ENCODE measurements around the gene SARM1. TPM values are rescaled to one million over a fixed set of nuclear protein-coding genes. Genes with fewer than 3 reads are reported as not detected.

Gene SARM1
- total RNA-seq, 4 donors from 2014 or later: 5.3 to 24.4 (median 17.2) TPM

GRCh38 chr17:28368306-28368831, 3.1 kb upstream of the SARM1 start:
- intact Hi-C loops (cut with DNase I; ENCODE audit: low total_unique reads): no loop called here
- no peaks in the 10 kb centered on the region for H3K27me3 ChIP-seq
- no peaks in the 10 kb centered on the region for H3K9me3 ChIP-seq
- no peaks in the 10 kb centered on the region for H3K36me3 ChIP-seq
- peaks cover 5 to 7% of the 10 kb centered on the region in 2 donors for H3K4me1 ChIP-seq
- TF ChIP-seq POLR2A (IDR thresholded peaks at IDR 0.05): no peak
- TF ChIP-seq CTCF (IDR thresholded peaks at IDR 0.05): no peak
- DNase-seq: no peak
- no peak overlapping the region for H3K27ac ChIP-seq
- H3K4me3 ChIP-seq: no peak overlapping the region

DNA sequence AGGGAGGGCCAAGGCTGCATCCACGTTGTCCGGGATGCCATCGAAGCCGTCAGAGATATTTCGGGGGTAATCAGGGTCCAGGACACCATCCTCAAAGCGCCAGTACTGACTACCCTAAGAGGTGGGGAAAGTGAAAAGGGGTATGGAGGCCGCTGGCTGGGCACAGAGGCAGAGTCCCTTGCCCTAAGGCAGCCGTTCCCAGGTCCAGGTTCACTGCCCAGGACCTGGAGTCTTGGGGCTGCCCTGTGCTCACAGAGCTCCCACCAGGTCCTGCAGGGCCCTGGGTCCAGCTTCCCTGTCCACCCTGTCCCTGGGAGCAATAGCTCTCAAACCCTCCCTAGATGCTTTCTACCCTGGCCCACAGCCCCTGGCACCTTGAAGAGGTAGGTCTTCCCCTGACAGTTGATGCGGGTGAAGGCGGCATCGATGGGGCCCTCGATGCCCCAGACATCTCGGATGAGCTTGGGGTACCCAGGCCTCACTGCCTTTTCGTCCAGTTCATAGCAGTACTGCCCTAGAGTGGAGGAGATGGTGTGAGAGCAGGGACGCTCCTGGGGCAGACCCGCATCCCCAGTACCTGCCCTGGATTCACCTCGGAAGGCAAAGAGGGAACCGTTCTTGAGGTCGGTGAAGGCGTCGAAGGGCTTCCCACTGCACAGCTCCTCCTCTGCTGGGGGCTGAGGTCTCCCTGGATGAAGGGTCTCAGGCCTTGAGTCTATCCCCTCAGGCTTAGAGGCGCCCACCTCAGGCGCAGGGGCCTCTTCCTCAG, 2.4 kb upstream of the SARM1 start:
- TF ChIP-seq POLR2A (IDR thresholded peaks at IDR 0.05) (no peak), CTCF (IDR thresholded peaks at IDR 0.05) (no peak)
- H3K27me3 ChIP-seq: no peaks in the 10 kb centered on the region
- no peaks in the 10 kb centered on the region for H3K36me3 ChIP-seq
- peaks cover 5 to 10% of the 10 kb centered on the region in 2 donors for H3K4me1 ChIP-seq
- H3K9me3 ChIP-seq: no peaks in the 10 kb centered on the region
- H3K4me3 ChIP-seq: no peak overlapping the region
- DNase-seq: no peak
- H3K27ac ChIP-seq: no peak overlapping the region
- intact Hi-C loops (cut with DNase I; ENCODE audit: low total_unique reads): no loop called here

DNA sequence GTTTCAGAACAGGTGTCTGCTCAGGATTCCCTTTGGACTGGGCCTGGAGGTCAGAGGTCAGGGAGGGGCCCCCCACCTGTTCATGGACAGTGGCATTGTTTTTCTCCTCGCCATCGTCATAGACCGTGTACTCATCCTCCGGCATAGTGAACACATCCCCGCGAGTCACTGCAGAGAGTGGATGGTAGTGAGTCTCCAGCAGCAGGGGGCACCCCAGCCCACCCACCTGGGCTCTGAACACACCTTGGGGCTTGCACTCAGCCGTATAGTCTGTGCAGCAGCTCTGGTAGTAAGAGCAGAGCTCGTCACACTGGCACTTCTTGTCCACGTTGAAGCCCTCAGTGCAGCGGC, 1.8 kb upstream of the SARM1 start:
- Histone ChIP-seq H3K9me3 (no peaks in the 10 kb centered on the region), H3K4me1 (peaks cover 5 to 10% of the 10 kb centered on the region in 2 donors), H3K27me3 (no peaks in the 10 kb centered on the region), H3K36me3 (no peaks in the 10 kb centered on the region), H3K27ac (no peak overlapping the region), H3K4me3 (no peak overlapping the region)
- DNase-seq: no peak
- intact Hi-C loops (cut with DNase I; ENCODE audit: low total_unique reads): no loop called here
- TF ChIP-seq CTCF (IDR thresholded peaks at IDR 0.05): no peak
- no peak for TF ChIP-seq POLR2A (IDR thresholded peaks at IDR 0.05)

- H3K4me1 ChIP-seq: peaks cover 5 to 10% of the 10 kb centered on the region in 2 donors
- DNase-seq: peak in 1 of 2 donors; percentile 44
- H3K36me3 ChIP-seq: no peaks in the 10 kb centered on the region
- intact Hi-C loops (cut with DNase I; ENCODE audit: low total_unique reads): no loop called here
- no peaks in the 10 kb centered on the region for H3K27me3 ChIP-seq
- H3K27ac ChIP-seq: peak within 1 kb of the TSS; percentile 77 to 83
- peak within 1 kb of the TSS; percentile 50 to 55 for H3K4me3 ChIP-seq
- TF ChIP-seq CTCF (IDR thresholded peaks at IDR 0.05) (no peak), POLR2A (IDR thresholded peaks at IDR 0.05) (no peak)
- no peaks in the 10 kb centered on the region for H3K9me3 ChIP-seq
Measured at GRCh38 chr17:28370035-28370743, 1.3 kb upstream of the SARM1 start, which contains the start of gene VTN. Gene VTN (minus strand): TSS chr17:28370307. CDS start chr17:28370203, 104 bp downstream.

DNA sequence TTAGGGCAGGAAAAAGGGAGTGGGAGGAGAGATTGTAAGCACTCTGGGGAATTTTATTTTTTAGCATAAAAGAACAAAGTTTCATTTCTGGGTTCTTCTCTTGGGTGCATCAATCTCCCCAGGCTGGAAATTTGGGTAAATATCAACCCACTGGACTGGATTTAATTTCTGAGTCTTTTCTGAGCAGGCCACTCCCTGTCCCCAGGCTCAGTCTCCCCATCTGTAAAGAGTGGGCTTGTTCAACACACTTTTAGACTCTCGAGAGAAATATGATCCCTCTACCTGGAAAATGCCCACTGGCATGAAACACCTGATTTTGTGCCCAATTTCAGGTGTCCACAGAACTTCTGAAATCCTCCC, 770 bp upstream of the SARM1 start:
- no peak for DNase-seq
- intact Hi-C loops (cut with DNase I; ENCODE audit: low total_unique reads): no loop called here
- no peak for TF ChIP-seq POLR2A (IDR thresholded peaks at IDR 0.05)
- TF ChIP-seq CTCF (IDR thresholded peaks at IDR 0.05): no peak
- H3K27ac ChIP-seq: peak overlapping the region; percentile 77 to 83
- H3K9me3 ChIP-seq: no peaks in the 10 kb centered on the region
- no peaks in the 10 kb centered on the region for H3K27me3 ChIP-seq
- peaks cover 5 to 10% of the 10 kb centered on the region in 2 donors for H3K4me1 ChIP-seq
- H3K36me3 ChIP-seq: no peaks in the 10 kb centered on the region
- peak overlapping the region; percentile 50 to 55 for H3K4me3 ChIP-seq
